HG03558 (cell line): ENCODE measurements around the gene NAIP.
"Not testable (repeated sequence)": the region's sequence is repeated elsewhere in the genome, so short reads cannot be mapped to it uniquely, and the experiment has no call there.

Experiments
- ATAC-seq: cut with Tn5 transposase; IDR thresholded peaks from one replicate; pipeline ENCODE4 v1.9.1; 2021; ENCODE audit warnings: moderate number of reproducible peaks; ENCODE audit not compliant: unreplicated experiment; ENCODE audit errors: extremely low read depth

NAIP gene, protein sequence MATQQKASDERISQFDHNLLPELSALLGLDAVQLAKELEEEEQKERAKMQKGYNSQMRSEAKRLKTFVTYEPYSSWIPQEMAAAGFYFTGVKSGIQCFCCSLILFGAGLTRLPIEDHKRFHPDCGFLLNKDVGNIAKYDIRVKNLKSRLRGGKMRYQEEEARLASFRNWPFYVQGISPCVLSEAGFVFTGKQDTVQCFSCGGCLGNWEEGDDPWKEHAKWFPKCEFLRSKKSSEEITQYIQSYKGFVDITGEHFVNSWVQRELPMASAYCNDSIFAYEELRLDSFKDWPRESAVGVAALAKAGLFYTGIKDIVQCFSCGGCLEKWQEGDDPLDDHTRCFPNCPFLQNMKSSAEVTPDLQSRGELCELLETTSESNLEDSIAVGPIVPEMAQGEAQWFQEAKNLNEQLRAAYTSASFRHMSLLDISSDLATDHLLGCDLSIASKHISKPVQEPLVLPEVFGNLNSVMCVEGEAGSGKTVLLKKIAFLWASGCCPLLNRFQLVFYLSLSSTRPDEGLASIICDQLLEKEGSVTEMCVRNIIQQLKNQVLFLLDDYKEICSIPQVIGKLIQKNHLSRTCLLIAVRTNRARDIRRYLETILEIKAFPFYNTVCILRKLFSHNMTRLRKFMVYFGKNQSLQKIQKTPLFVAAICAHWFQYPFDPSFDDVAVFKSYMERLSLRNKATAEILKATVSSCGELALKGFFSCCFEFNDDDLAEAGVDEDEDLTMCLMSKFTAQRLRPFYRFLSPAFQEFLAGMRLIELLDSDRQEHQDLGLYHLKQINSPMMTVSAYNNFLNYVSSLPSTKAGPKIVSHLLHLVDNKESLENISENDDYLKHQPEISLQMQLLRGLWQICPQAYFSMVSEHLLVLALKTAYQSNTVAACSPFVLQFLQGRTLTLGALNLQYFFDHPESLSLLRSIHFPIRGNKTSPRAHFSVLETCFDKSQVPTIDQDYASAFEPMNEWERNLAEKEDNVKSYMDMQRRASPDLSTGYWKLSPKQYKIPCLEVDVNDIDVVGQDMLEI (N-terminal part only)

DNA sequence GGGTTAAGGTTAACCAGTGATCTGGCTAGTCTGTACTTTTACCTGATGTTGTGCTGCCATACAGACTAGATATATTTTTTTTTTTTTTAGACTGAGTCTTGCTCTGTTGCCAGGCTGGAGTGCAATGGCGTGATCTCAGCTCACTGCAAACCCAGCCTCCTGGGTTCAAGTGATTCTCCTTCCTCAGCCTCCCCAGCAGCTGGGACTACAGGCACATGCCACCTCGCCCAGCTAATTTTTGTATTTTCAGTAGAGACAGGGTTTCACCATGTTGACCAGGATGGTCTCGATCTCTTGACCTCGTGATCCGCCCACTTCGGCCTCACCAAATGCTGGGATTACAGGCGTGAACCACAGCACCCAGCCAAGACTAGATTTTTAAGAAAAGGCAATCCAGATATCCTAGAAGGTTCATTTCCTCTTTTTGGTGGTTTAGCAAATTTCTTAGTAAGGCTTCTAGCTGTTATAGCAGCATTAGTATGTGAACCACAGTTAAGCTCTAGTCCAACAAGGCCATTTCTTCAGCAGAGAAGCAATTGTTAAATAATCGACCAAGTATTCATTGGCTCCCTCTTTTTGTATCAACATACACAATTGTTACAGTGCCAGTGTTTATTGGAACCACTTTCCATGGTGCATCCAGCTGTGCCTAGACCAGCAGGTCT lies at the start of gene NAIP:
Gene NAIP, minus strand, starts transcription at position 51 of the 665 bp plus-strand sequence. CDS start 12,424 bp downstream, outside the sequence.
- not testable (repeated sequence) for ATAC-seq

DNA sequence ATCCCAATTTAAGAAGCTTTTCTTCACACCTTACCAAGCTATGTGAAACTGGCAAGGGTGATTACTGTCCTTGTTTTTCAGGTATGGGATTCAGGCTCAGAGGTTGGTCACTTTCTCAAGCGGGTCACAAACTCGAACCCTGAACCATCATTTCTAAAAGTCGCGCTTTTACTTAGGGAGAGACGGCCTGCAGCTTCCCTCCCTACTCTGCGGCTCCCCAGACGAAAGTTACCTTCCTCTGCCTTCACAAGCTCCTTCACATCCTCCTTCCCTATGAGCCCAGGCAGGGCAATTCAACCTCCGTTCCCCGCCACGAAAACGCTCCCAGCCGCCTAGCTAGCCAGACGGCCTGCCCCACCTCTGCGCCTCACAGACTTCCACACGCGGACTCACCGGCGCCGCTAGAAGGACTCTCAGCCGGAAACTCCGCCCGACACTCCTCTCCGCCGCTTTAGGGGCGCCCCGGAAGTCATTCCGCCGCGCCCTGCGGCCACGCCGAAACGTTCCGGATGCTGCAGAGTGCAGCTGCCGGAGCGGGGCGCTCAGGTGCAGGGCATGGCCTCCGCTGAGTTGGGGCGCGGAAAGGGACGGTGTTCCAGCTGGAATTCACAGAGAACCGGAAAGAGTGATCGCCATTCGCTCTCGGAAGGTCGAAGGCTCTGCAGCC lies 42.3 kb upstream of the NAIP start, which contains the start of gene GTF2H2:
Gene GTF2H2, minus strand, starts transcription at position 415 of the 667 bp plus-strand sequence. CDS start 4,913 bp downstream, outside the sequence.
- ATAC-seq, result peak; percentile 93

DNA sequence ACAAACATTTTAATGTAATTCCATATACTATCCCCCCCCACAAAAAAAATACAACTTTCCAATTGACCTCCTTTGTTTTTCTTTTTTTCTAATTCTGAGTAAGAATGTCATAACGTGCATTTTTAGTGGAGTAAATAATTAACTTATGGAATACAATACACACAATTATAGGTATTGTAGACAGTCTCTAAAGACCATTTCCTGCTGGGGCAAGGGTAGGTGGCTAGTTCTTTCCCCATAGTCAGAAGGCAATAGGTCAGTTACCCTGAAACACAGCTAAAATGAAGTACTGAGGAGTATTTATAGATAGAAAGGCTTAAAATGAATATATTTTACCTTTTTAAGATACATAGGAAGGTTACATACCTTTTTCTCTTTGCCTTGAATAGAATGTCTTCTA lies 36.2 kb upstream of the NAIP start:
- ATAC-seq, result not testable (repeated sequence)

DNA sequence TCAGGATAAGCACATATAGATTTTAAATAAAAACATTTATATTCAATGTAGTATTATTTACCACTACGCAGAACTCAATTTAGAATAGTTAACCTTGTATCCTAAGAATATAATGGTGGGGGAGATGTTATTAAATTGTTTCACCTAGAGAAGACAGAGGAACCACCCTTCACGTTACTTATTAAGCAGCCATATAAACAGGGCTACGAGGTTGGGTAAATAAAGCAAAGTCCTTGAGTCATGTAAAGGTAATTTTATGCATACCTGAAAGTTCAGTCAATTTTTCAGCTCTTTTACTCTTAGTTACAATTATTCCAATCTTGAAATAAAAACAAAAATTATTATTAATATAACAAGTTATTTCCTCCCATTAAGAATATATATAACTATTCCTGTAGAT lies 34.3 kb upstream of the NAIP start:
- not testable (repeated sequence) for ATAC-seq

DNA sequence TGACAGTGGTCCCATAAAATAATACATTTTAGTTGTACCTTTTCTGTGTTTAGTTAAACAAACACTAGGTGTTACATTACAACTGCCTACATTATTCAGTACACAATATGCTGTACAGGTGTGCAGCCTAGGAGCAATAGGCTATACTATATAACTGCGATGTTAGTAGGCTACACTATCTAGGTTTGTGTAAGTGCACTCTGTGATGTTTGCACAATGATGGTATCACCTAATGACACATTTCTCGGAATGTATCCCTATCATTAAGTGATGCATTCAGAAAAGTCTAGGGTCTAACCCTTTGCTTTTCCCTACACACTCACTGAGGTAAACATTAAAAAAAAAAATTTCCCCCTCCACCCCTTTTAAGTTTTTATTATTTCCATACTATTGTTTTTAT lies 19.7 kb upstream of the NAIP start:
- ATAC-seq, result not testable (repeated sequence)

DNA sequence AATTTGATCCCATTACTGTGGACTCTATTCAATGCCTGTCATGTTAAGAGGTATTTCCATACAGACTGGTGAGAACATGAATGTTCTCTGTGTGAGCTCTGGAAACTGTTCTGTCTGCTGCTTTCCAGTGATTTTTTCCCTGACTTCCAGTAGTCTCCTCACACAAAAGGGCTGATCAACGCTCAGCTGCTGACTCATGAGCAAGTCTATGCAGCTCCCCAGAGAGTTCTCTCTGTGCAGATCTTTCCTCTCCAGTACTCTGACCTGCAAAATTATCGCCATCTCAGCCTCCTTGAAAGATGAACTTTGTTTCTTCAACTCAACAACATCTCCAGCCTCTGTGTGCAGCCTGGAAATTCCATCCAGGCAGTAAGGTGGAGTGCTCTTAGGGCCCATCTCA lies 19.0 kb upstream of the NAIP start:
- ATAC-seq, result not testable (repeated sequence)

DNA sequence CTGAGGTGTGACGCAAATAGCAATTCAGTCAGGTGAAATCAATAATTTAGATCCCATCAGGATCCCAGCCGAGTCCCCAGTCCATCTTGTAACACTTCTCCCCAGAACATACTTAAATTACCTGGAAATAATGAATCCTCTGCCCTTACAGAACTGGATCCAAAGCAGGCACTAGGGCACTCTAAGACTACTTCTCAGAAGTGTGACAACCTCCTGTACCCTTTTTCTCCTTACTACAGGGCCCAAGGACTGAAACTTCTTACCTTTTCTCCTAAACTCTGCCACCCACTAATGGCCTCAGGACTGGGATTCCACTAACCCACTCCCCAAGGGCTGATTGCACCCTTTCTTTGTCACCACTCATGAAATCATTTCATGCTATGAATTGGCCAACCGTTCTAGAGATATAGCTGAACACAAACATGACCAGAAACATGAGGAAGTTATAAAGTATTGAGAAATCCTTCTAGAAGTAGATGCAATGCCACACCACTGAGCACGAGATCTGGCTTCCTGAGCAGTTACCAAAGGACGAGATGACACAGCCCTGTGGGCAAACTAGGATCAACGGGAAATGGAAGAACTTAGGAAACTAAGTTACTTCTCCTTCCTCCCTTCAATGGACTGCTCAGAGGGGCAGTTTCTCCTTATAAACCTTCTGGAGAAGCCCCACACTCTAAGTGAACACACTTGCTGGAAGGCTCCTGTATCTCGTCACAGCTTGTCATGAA lies 6.1 kb upstream of the NAIP start:
- ATAC-seq, result not testable (repeated sequence)

DNA sequence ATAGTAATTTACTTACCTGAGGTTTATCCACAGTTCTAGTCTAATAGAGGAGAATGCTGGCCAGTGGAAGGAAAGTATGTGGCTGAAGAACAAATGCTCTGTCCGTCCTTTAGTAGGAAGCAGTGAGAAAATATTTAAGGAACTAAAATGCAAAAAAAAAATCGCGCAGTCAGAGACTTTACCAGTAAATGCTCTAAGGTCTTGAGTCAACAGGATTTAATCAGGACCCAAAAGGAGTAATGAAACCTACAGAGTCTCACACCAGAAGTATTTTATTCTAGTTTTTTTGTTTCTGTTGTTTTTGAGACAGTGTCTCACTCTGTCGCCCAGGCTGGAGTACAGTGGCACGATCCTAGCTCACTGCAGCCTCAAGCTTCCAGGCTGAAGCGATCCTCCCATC lies 4.5 kb downstream of the NAIP start:
- not testable (repeated sequence) for ATAC-seq

DNA sequence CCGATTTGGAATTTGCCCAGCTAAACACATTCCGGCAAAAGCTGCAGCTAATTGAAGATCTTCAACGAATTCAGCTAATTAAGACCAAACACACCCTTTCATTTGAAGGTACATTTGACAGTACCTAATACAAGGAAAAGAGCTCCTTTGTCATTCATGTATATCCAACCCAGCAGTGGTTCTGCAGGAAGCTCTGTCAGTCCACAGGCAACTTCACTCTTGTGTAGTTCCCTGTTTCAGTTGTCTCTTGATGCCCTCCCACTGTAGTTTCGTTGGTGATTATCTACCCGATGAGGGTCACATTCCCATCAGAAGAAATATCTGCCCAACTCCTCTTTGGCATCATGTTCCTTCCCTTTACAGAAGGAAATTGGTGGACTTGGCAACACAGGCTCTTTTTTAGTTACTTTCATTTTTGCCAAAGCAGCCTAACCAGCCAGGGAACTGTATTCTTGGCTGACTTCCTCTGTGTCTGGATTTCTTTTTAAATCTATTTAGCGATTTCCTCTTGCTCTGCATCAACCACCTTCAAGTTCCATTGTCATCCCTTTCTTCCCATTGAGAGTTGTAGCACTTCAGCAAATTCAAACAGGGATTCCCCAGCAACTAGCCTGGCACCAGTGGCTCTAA lies 6.6 kb downstream of the NAIP start:
- not testable (repeated sequence) for ATAC-seq

DNA sequence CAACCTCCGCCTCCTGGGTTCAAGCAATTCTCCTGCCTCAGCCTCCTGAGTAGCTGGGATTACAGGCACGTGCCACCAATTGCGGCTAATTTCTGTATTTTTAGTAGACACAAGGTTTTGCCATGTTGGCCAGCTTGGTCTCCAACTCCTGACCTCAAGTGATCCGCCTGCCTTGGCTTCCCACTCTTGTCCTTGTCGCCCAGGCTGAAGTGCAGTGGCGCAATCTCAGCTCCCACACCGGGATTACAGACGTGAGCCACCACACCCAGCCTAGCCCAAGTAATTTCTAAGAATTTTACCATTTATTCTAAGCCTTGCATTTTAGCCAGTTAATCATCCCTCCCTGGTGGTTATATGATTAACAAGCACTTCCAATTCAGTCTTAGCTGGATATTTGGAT lies 11.0 kb downstream of the NAIP start:
- ATAC-seq, result no peak

DNA sequence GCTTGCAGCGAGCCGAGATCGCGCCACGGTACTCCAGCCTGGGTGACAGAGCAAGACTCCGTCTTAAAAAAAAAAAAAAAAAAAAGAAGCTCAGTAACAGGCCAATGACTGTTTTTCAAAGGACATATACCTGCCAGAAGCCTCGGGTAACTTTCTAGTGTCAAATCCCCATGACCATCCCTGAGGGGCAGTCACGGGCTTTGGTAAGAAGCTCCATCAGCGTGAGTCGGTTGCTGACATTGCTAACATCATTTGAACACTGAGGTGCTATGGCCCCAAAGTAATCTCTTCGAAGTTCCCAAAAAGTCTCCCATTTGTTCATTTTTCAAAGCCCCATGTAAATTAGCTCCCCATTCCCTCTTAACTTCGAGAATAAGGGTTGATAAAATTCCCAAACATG lies 11.6 kb downstream of the NAIP start:
- no peak for ATAC-seq

DNA sequence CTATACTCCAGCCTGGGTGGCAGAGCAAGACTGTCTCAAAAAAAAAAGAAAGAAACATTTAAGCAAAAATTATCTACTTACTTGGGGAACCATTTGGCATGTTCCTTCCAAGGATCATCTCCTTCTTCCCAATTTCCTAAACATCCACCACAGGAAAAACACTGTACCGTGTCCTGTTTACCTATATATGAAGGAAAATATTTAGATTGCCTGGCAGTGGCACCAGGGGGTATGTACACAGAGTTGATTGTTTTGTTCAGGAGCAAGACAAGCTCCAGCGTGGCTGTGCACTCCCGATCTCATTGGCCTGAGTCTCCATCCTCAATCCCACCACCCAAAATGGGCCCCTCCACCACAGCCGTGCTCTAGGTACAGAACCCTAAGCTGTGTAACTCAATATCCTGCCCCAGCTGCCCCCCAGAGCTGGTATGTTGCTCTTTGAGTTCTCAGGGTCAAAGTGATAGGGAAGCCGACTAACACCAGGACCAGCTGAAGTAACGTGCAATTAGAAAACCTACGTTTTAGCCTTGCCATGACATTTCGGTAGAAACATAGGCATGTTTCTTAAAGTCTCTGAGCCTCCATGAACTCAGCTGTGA lies 13.8 kb downstream of the NAIP start:
- no peak for ATAC-seq

DNA sequence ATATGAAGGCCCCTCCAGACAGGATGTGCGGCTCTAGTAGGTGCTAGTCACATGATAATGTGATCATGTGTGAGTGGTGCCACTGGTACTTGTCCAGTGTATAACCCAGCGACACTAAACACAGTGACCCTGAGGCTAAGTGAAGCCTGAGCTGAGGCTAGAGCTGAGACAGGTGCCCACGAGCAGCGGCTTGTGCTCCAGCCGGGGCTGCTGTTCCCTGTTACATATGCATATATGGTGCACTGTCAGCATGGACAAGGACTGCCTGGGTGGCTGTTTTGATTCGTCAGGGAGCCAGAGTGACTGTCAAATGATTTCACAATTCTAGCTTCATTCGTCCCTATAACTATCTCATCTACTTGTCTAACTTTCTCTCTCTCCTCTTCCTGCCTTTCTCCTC lies 18.2 kb downstream of the NAIP start:
- ATAC-seq, result not testable (repeated sequence)

DNA sequence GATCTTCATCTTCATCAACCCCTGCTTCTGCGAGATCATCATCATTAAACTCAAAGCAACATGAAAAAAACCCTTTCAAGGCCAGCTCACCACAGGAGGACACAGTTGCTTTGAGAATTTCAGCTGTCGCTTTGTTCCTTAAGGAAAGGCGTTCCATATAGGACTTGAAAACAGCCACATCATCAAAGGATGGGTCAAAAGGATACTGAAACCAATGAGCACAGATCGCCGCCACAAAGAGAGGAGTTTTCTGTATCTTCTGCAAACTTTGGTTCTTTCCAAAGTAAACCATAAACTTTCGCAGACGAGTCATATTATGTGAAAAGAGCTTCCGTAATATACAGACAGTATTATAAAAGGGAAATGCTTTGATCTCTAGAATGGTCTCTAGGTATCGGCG lies 40.3 kb downstream of the NAIP start:
- ATAC-seq, result not testable (repeated sequence)

DNA sequence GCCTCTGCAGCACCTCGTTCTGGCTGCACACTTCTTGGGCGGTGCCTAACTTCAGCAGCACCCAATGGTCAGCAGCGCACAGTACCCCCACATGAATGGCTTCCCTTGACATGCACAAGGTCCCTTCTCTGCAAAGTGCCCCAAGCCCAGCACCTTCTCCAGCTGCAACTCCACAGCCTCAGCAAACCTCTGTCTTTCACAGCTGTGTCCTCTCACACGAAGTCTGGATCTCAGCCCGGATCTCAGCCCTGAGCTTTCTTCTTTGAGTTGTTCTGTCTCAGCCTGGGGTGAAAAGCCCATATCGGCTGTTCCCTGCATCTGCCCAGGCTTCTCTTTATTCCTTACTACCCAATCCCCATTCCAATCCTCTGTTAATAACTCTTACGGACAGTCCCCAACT lies 57.9 kb downstream of the NAIP start:
- ATAC-seq, result not testable (repeated sequence)

DNA sequence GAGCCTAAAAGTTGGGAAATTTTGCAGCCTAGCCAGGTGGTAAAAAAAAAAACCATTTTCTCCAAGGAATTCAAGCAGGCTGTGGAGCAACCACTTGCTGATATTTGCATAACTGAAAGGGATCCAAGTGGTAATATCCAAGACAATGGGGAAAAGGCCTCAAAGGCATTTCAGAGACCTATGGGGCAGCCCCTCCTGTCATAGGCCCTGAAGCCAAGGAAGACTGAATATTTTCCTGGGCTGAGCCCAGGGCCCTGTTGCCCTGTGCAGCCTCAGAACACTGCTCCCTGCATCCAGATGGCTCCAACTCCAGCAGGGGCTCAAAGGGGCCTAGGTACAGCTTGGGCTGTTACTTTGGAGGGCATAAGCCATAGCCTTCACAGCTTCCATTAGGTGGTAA lies 60.6 kb downstream of the NAIP start:
- ATAC-seq, result not testable (repeated sequence)

DNA sequence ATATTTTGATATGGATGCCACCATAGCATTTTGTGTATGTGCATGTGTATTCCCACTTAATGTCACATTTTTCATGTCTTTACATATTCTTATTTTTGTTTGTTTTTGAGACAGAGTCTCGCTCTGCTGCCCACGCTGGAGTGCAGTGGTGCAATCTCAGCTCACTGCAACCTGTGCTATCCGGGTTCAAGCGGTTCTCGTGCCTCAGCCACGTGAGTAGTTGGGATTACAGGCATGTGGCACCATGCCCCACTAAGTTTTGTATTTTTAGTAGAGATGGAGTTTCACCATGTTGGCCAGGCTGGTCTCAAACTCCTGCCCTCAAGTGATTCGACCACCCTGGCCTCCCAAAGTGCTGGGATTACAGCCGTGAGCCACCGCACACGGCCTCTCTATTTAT lies 72.1 kb downstream of the NAIP start:
- ATAC-seq, result not testable (repeated sequence)

DNA sequence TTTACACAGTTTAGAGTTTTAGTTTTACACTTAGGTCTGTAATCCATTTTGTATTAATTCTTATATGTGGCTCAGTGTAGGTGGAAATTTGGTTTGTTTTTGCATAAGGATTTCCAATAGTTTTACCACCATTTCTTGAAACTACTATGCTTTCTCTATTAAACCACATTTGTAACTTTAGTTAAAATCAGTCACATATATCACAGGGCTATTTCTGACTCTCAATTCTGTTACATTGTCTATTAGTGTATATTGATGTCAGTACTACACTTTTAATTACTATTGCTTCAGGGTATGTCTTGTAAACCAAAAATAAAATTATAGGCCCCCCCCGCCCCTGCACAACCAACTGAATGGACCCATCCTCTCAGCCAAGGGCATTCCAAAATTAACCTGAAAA lies 92.6 kb downstream of the NAIP start:
- not testable (repeated sequence) for ATAC-seq
